Measurements from ENCODE around the gene DKC1.

DKC1 gene

GRCh38 chrX:154735695-154736393, 26.8 kb upstream of the DKC1 start:
- no peak for DNase-seq (ENCODE audit: low read depth in 1 of 2, low spot score in 1 of 2)

- no peak for DNase-seq (ENCODE audit: low read depth in 1 of 2, low spot score in 1 of 2)
Measured at GRCh38 chrX:154737136-154737535, 25.5 kb upstream of the DKC1 start.

- no peak for DNase-seq (ENCODE audit: low read depth in 1 of 2, low spot score in 1 of 2)
Measured at GRCh38 chrX:154738011-154738738, 24.5 kb upstream of the DKC1 start.

- DNase-seq (ENCODE audit: low read depth in 1 of 2, low spot score in 1 of 2) = no peak
Measured at GRCh38 chrX:154739952-154740465, 22.7 kb upstream of the DKC1 start.

GRCh38 chrX:154742613-154743012, 20.1 kb upstream of the DKC1 start:
- DNase-seq (ENCODE audit: low read depth in 1 of 2, low spot score in 1 of 2) = no peak

GRCh38 chrX:154748712-154749339, 13.8 kb upstream of the DKC1 start:
- DNase-seq (ENCODE audit: low read depth in 1 of 2, low spot score in 1 of 2) = peak in 1 of 2 donors; percentile 16

- no peak for DNase-seq (ENCODE audit: low read depth in 1 of 2, low spot score in 1 of 2)
Measured at GRCh38 chrX:154749856-154750255, 12.8 kb upstream of the DKC1 start.

- peak; percentile 9 to 15 for DNase-seq (ENCODE audit: low read depth in 1 of 2, low spot score in 1 of 2)
Measured at GRCh38 chrX:154750301-154751202, 12.1 kb upstream of the DKC1 start, which contains the start of gene GAB3. TSS of gene GAB3 (minus strand) at chrX:154751077. CDS start at chrX:154751025, 52 bp downstream.

GRCh38 chrX:154751203-154751668, 11.4 kb upstream of the DKC1 start:
- no peak for DNase-seq (ENCODE audit: low read depth in 1 of 2, low spot score in 1 of 2)

GRCh38 chrX:154751669-154752271, 10.9 kb upstream of the DKC1 start:
- DNase-seq (ENCODE audit: low read depth in 1 of 2, low spot score in 1 of 2) = no peak

- no peak for DNase-seq (ENCODE audit: low read depth in 1 of 2, low spot score in 1 of 2)
Measured at GRCh38 chrX:154758696-154759095, 4.0 kb upstream of the DKC1 start.

GRCh38 chrX:154761977-154762536, 607 bp upstream of the DKC1 start:
- DNase-seq (ENCODE audit: low read depth in 1 of 2, low spot score in 1 of 2) = no peak

- no peak for DNase-seq (ENCODE audit: low read depth in 1 of 2, low spot score in 1 of 2)
Measured at GRCh38 chrX:154774622-154775021, 12.0 kb downstream of the DKC1 start.

GRCh38 chrX:154775419-154776349, 13.0 kb downstream of the DKC1 start:
- DNase-seq (ENCODE audit: low read depth in 1 of 2, low spot score in 1 of 2) = no peak

GRCh38 chrX:154776753-154777152, 14.1 kb downstream of the DKC1 start:
- DNase-seq (ENCODE audit: low read depth in 1 of 2, low spot score in 1 of 2) = no peak

- no peak for DNase-seq (ENCODE audit: low read depth in 1 of 2, low spot score in 1 of 2)
Measured at GRCh38 chrX:154779261-154779660, 16.6 kb downstream of the DKC1 start.

GRCh38 chrX:154780968-154781367, 18.3 kb downstream of the DKC1 start:
- DNase-seq (ENCODE audit: low read depth in 1 of 2, low spot score in 1 of 2) = no peak

GRCh38 chrX:154784149-154784995, 21.7 kb downstream of the DKC1 start:
- DNase-seq (ENCODE audit: low read depth in 1 of 2, low spot score in 1 of 2) = no peak

Measured in activated T-helper 1 cell treated with anti-CD3 and anti-CD28 coated beads, Interleukin-2, amount 50 U/mL, for 16 hours (primary cell).